Parathyroid adenoma (tissue), 2 donors: ENCODE data around the gene OBSL1.

Source experiments
- H2AFZ ChIP-seq: fragments of 300-600 bp; sonication (generic); one replicate; pipeline ENCODE4 v1.7.0; 2017; ENCODE audit warnings: antibody characterized with exemption, mild to moderate bottlenecking
- H3K27ac ChIP-seq: fragments of 300-600 bp; sonication (generic); one replicate; pipeline ENCODE4 v1.7.0; 2017
- H3K27me3 ChIP-seq: fragments of 300-600 bp; sonication (generic); one replicate; pipeline ENCODE4 v1.7.0; 2017; ENCODE audit warnings: low read length; ENCODE audit not compliant: control insufficient read depth, insufficient read depth
- H3K36me3 ChIP-seq: fragments of 300-600 bp; sonication (generic); one replicate; pipeline ENCODE4 v1.7.0; 2017; ENCODE audit warnings: low read length; ENCODE audit not compliant: control insufficient read depth, insufficient read depth
- H3K4me1 ChIP-seq: fragments of 300-600 bp; sonication (generic); one replicate; pipeline ENCODE4 v1.7.0; 2017; ENCODE audit warnings: control low read depth
- H3K4me2 ChIP-seq: fragments of 300-600 bp; sonication (generic); one replicate; pipeline ENCODE4 v1.7.0; 2017; ENCODE audit warnings: low read length
- H3K4me3 ChIP-seq: fragments of 300-600 bp; sonication (generic); one replicate; pipeline ENCODE4 v1.7.0; 2017; ENCODE audit warnings: low read depth, low read length
- H3K79me2 ChIP-seq: fragments of 300-600 bp; sonication (generic); one replicate; pipeline ENCODE4 v1.7.0; 2017; ENCODE audit warnings: control low read depth
- H3K9ac ChIP-seq: fragments of 300-600 bp; sonication (generic); one replicate; pipeline ENCODE4 v1.7.0; 2017; ENCODE audit warnings: mild to moderate bottlenecking
- H3K9me3 ChIP-seq: fragments of 300-600 bp; sonication (generic); one replicate; pipeline ENCODE4 v1.7.0; 2017; ENCODE audit warnings: low read length; ENCODE audit not compliant: control insufficient read depth
- TF ChIP-seq, protein P1 (sequence below): fragments of 300-600 bp; sonication (generic); IDR thresholded peaks from one replicate; pipeline ENCODE4 v1.7.0; 2017; ENCODE audit warnings: antibody characterized with exemption, mild to moderate bottlenecking
- donor health status: primary hyperparathyroidism.

The OBSL1 gene

DNA sequence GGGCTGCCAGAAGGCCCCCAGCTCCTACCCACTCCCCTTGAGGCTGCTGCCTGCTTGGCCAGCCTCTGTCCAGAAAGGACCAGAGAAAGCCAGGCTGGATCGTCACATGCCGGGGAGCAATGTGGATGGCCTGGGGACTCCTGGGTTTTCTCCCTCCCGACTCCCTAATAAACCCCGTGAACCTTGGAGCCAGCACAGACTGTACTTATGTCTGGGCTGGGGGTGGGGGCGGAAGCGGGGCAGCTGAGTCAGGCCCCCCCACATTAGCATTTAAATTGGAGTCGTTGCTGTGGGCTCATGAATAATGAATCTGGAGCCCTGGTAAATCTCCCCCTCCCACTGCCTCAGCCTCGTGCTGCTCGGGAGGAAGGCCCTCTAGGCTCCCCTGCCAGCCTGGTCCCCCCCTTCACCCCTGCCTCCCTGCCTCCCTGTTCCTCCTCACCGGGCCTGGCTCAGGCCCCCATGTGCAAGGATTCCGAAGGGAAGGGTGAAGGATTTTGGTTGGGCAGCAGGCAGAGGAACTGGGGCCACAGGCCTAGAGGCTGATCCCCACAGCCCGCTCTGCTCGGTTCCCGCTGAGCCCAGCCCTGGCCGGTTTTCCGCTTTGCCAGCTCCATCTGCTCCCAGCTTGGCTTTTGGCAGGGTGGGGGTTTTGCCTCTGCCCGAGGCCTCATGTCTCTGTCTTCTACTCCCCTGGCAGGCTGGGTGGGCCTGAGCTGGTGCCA lies 64.4 kb downstream of the OBSL1 start:
- Histone ChIP-seq H3K36me3 (no peaks in the 10 kb centered on the region), H3K79me2 (no peaks in the 10 kb centered on the region), H3K9ac (no peak overlapping the region), H3K9me3 (no peaks in the 10 kb centered on the region), H3K27ac (no peak overlapping the region), H3K4me1 (peaks cover 8% of the 10 kb centered on the region), H3K27me3 (peaks cover 6% of the 10 kb centered on the region), H2AFZ (no peak overlapping the region), H3K4me2 (no peak overlapping the region), H3K4me3 (no peak overlapping the region)
- TF ChIP-seq, protein P1, sequence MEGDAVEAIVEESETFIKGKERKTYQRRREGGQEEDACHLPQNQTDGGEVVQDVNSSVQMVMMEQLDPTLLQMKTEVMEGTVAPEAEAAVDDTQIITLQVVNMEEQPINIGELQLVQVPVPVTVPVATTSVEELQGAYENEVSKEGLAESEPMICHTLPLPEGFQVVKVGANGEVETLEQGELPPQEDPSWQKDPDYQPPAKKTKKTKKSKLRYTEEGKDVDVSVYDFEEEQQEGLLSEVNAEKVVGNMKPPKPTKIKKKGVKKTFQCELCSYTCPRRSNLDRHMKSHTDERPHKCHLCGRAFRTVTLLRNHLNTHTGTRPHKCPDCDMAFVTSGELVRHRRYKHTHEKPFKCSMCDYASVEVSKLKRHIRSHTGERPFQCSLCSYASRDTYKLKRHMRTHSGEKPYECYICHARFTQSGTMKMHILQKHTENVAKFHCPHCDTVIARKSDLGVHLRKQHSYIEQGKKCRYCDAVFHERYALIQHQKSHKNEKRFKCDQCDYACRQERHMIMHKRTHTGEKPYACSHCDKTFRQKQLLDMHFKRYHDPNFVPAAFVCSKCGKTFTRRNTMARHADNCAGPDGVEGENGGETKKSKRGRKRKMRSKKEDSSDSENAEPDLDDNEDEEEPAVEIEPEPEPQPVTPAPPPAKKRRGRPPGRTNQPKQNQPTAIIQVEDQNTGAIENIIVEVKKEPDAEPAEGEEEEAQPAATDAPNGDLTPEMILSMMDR, result no peak

DNA sequence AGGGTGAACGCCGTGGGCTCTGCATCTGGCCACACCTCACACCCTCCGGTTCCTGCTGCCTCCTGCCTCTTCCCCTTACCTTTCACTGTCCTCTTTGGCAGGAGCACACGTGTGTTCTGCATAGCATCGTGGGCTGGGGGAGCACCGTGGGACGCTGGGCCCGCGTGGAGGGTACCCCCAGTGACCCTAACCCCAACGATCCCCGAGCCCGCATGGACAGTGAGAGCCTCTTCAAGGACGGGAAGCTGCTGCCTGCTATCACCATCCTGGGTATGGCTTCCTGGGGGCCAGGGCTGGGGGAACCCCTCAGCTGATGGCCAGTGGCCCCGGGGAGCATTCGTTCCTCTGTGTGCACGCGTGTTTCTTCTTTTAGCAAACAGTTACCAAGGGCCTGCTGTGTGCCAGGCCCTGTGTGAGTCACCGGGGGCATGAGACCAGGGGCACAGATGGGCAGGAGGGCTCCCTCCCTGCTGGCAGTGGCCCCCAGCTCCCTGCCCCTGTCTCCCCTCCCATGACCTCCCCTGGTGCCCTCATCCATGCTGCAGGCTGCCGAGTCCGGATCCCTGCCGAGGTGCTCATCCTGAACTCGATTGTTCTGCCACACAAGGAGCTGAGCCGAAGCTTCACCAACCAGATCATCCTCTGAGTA lies 65.1 kb downstream of the OBSL1 start:
- TF ChIP-seq, protein P1, result no peak
- H2AFZ ChIP-seq, result no peak overlapping the region
- peaks cover 6% of the 10 kb centered on the region for H3K27me3 ChIP-seq
- H3K4me2 ChIP-seq, result no peak overlapping the region
- no peak overlapping the region for H3K9ac ChIP-seq
- H3K9me3 ChIP-seq, result no peaks in the 10 kb centered on the region
- peaks cover 8% of the 10 kb centered on the region for H3K4me1 ChIP-seq
- no peaks in the 10 kb centered on the region for H3K79me2 ChIP-seq
- H3K27ac ChIP-seq, result no peak overlapping the region
- H3K4me3 ChIP-seq, result no peak overlapping the region
- H3K36me3 ChIP-seq, result no peaks in the 10 kb centered on the region

DNA sequence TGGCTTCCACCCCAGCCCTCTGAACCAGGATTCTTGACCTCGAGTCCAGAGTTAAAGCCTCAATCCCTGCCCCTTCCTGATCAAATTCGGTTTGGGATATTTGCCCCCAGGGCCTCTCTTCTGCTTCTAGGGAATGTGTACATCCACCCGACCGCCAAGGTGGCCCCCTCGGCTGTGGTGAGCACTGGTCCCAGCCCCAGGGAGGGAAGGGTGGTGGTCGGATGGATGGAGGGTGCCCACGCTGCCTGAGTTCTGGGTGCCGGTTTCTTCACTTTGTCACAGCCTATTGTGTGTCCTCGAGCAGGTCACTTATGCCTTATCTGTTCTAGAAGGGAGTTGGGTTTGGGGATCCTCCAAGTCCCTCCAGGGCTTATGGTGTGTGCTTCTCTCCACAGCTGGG lies 65.8 kb downstream of the OBSL1 start:
- H3K36me3 ChIP-seq, result no peaks in the 10 kb centered on the region
- no peak overlapping the region for H3K27ac ChIP-seq
- H3K9ac ChIP-seq, result no peak overlapping the region
- no peaks in the 10 kb centered on the region for H3K79me2 ChIP-seq
- H3K4me3 ChIP-seq, result no peak overlapping the region
- H3K9me3 ChIP-seq, result no peaks in the 10 kb centered on the region
- peaks cover 2% of the 10 kb centered on the region for H3K27me3 ChIP-seq
- TF ChIP-seq, protein P1, result no peak
- H3K4me1 ChIP-seq, result peaks cover 9% of the 10 kb centered on the region
- H2AFZ ChIP-seq, result no peak overlapping the region
- no peak overlapping the region for H3K4me2 ChIP-seq

DNA sequence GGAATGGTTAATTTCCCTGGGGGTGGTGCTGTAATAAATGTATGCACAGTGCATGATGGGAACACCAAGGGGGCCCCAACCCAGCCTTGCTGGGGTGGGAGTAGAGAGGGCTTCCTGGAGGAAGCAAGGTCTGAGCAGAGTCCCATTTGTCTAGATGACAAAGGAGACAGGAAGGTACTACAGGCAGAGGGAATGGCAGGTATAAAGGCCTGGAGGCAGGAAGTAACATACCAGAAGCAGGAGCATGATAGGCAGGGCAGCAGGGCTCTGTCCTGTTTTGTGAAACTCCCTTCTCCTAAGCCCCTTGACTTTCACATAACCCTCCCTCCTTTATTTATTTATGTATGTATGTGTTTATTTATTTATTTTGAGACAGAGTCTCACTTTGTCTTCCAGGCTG lies 68.7 kb downstream of the OBSL1 start:
- H3K27ac ChIP-seq, result no peak overlapping the region
- no peaks in the 10 kb centered on the region for H3K9me3 ChIP-seq
- H3K36me3 ChIP-seq, result no peaks in the 10 kb centered on the region
- no peak overlapping the region for H3K4me3 ChIP-seq
- no peaks in the 10 kb centered on the region for H3K27me3 ChIP-seq
- H3K4me2 ChIP-seq, result no peak overlapping the region
- TF ChIP-seq, protein P1, result no peak
- no peak overlapping the region for H3K9ac ChIP-seq
- peaks cover 11% of the 10 kb centered on the region for H3K4me1 ChIP-seq
- H2AFZ ChIP-seq, result no peak overlapping the region
- no peaks in the 10 kb centered on the region for H3K79me2 ChIP-seq
